ENCODE measurements around the gene ERCC3.

The ERCC3 gene

DNA sequence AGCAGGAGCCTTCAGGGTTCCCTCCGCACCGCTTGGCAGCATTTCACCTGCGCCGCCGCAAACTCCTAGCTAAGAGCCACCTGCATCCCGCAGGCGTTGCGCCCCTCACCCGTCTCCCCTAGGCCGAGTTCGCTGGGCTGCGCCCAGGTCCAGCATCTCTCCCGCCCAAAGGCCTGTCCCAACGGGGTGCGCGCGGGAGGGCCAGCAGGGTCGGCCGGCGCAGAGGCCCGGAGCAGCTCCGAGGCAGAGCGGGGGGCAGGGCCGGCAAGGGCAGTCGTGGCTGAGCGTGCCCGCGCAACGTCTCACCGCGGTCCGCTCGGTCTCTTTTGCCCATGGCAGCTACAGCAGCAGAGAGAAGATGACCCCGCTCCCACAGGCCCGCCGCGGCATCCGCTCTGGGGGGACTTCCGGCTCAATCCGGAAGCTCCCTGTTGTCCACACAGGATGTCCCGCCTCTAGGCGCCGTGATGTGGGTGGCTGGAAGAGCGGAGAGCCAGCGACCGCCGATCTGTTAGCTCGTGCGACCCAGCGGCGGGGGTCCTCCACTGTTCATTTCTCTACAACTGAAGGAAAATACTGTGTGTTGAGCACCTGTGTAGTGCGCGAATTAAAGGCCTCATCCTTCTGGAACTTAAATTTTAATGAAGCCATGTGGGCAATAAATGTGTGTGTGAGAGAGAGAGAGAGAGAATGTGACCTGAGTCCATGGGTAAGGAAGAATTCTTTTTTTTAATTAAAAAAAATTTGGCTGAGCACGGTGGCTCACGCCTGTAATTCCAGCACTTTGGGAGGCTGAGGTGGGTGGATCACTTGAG lies at the start of gene ERCC3:
TSS of gene ERCC3 (minus strand) at position 397 of the 815 bp plus-strand sequence. CDS start at position 334, 63 bp downstream.
- peak; percentile 43 for DNase-seq (ENCODE audit: low read depth, low spot score)

DNA sequence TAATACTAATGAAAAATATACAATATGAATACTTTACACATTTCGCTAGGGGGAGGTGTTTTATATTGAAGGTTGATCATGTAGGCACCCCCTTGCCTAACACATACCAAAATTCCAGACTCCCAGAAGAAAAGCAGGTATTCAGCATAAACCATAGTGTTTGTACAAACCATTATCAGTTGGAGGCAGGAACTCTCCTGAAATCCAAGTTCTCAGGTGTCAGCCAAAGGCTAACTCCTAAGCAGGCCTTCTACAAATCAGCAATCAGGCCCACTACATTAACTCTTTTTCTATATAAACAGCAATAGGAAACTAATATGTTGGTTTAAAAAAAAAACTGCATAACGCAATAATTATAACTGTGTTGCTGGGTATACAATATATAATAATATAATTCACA lies 49.3 kb upstream of the ERCC3 start:
- DNase-seq (ENCODE audit: low read depth, low spot score): no peak

DNA sequence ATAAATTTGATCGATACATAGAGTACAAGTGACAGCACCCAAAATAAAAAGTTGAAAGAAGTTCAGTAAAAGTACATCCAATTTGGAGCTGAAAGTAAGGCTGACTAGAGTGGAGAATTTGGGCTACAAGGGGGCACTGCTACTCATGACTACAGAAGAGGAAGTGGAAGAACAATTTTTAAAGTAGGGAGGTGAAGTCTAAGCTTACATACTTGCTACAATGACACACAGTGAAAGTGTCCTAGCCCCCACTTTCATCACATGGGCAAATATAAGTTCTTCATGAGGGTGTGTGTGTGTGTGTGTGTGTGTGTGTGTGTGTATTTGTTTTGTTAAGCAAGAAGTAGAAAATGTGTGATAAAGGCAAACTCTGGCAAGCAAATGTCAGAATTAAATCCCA lies 48.2 kb upstream of the ERCC3 start:
- no peak for DNase-seq (ENCODE audit: low read depth, low spot score)

DNA sequence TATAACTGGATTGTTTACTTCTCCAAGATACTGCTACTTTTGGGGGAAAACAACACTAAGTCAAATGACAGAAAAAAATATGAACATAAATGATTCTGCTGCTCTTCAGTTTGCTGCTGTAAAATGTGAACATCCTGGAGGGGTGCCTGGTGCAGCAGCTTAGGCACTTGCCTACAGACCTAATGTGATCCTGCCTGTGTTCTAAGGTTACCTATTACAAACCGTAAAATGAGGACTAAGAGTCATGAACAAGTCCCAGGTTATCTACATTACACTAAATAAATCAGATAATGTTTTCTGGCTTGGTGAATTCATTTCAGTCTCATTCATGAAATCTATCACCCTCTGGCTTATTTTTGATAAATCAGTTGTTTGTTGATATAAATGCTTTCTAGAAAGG lies 38.4 kb upstream of the ERCC3 start:
- DNase-seq (ENCODE audit: low read depth, low spot score): no peak

DNA sequence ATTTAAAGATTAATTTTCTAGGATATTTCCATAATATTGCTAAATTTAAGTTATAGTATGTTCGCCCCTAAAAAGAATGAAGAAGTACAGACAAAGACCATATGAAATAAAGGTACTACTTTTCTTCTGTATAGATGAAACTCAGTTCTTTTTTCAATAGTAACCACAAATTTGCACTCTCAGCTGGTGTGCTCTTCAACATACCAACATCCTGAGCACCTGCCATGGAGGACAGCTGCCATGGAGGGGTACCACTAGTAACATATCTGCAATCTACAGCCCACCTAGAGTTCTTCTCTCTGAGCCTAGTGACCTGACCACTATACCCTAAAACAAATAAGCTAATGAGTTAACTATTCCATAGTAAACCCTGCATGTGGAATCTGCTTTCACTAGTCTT lies 36.8 kb upstream of the ERCC3 start:
- no peak for DNase-seq (ENCODE audit: low read depth, low spot score)

DNA sequence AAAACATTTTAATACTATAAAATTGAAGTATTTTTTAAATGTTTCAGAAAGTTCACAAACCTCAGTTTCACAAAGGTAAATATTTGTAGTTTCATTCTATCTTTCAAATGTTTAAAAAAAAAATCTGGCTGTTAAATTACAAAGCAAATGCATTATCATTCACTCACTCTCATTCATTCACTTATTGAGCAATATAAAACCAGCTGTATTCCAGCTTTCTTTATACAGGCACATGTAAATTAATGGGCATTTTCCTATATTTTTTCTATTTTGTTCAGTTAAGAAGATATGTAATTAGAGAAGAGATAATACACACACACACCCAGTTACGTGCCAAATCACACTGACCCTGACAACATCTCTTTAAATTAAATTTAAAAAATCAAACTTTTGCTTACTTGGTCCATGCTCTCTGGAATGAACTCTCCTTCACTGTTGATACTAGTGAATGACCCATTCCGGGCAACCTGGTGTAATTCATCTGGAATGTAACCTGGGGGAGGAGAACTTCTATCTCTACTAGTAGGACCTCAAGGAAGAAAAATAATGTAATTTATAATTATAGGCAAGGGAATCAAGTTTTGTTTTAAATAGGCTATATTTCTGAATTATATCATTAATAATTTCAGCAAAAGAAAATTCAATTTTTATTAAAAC lies 32.5 kb upstream of the ERCC3 start:
- DNase-seq (ENCODE audit: low read depth, low spot score): no peak

DNA sequence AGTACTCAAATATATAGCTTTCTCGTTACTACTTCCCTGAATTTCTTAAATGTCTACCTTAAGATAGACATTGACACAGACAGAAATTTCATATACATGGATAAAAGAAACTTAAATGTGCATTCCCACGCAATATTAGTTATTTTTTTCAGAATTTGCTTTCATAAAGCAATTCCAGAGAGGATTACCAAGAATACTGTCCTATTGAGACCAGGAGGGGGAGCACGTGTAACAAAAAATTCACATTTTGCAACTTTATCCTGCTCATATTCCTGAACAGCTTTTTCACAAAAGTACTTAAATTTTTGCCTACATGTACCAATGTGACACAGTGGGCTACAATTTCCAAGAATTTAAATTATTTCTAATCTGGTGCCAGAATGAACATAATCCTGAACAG lies 30.7 kb upstream of the ERCC3 start:
- peak; percentile 28 for DNase-seq (ENCODE audit: low read depth, low spot score)

DNA sequence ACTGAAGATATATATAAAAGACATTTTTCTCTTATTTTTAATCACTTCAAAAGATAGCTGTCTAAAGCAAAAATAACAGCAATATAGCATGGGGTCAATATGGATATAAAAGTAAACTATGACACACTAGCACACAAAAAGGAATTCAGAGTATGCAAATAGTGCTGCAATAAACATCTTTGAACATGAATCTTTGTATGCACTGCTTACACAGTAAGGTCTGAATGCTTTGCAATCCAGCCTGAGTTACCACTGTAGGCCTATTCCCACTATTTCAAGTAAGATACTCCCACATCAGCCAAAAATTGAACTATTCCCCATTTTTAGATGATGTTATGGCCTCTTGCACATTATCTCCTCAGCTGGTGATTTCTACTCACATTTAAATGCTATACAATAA lies 27.4 kb upstream of the ERCC3 start:
- DNase-seq (ENCODE audit: low read depth, low spot score): no peak

DNA sequence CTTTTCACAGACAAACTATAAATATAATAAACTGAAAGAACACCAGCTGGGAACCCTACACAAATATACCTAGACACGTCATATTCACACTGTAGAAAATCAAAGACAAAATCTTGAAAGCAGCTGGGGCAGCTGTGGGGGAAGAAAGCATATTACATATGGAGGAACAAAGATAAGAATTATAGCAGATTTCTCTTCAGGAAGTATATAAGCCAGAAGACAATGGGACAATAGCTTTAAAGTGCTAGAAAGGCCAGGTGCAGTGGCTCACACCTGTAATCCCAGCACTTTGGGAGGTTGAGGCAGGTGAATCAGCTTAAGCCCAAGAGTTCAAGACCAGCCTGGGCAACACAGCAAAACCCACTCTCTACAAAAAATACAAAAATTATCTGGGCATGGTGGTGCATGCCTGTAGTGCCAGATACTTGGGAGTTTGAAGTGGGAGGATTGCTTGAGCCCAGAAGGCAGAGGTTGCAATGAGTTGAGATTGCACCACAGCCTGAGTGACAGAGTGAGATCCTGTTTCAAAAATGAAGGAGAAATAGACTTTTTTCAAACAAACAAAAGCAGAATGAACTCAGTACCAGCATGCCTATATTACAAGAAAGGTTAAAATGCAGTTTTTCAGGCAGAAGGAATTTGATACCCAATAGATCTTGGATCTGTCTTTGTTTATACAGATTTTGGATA lies 26.8 kb upstream of the ERCC3 start:
- DNase-seq (ENCODE audit: low read depth, low spot score): no peak

DNA sequence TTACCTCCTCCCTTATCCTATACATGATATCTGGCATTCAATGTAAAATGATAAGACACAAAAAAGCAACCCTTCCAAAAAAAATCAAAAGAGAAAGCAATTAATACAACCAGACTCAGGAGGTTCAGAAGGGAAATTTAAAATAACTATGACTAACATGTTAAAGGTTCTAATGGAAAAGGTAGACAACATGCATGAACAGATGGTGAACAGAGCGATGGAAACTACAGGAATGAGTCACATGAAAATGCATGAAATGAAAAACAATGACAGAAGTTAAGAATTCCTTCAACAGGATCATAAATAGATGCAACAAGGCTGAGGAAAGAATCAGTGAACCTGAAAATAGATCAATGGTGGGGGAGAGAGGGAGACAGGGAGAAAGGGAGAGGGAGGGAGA lies 26.1 kb upstream of the ERCC3 start:
- DNase-seq (ENCODE audit: low read depth, low spot score): no peak

DNA sequence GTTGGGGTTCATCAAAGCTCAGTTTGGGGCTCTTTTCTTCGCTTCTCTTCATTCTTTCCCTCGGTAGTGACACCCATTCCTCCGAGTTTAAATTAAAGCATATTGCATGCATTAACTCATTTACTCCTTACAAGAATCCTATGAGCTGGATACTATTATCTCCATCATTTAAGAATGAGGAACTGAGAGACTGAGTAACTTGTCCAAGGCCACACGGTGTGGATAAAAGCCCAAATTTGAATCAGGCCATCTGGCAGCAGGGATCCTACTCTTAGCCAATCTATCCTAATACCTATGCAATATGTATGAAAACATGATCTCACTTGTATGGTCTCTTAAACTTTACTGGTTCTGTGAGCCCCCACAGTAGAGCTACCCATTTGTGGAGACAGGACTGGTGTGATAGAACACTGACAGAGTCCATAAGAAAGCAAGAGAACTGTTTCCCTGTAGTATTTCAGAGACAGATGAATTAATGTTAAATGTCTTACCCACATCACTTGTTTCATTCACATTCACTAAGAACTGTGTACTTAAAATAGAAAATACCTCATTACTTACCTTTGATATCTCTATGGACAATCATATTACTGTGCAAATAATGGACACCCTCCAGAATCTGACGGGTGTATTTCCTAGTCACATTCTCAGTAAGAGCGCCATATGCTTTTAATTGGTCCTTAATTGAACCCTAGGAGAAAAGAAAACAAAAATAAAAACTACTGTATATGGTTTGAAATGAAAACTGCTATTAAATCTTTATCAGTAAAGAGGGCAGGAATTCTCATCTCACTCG lies 20.4 kb upstream of the ERCC3 start:
- no peak for DNase-seq (ENCODE audit: low read depth, low spot score)

DNA sequence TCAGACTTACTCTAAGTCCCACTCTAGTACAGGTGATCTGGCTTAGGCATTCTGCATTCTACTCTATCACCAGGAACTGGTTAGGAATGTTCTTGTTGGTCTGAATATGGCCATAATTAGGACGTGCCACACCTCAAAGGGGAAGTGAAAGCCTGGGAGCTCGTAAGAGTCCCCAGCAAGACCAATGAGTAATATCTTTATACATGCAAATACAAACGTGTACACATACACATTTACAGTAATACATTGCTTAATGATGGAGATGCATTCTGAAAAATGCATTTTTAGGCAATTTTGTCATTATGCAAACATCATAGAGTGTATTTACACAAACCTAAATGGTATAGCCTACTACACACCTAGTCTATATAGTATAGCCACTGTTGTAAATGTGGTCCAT lies 19.5 kb upstream of the ERCC3 start:
- no peak for DNase-seq (ENCODE audit: low read depth, low spot score)

DNA sequence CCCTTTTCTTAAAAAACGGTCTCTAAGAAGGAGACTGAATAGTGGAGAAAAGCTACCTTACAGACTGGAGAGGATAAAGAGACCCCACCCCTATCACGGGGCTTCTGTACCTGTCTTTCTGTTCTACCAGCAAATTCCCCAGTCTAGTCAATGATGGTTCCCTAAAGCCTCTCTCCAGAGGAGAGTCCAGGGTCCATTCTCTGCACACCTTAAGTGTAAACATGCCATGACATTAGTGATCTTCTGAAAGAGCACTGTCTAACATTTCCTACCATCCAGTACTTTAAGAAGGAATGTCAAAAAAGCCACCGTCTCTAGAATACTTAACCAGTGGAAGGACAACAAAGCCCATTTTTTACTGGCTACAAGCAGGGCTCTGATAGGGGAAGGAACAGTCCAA lies 17.0 kb upstream of the ERCC3 start:
- no peak for DNase-seq (ENCODE audit: low read depth, low spot score)

DNA sequence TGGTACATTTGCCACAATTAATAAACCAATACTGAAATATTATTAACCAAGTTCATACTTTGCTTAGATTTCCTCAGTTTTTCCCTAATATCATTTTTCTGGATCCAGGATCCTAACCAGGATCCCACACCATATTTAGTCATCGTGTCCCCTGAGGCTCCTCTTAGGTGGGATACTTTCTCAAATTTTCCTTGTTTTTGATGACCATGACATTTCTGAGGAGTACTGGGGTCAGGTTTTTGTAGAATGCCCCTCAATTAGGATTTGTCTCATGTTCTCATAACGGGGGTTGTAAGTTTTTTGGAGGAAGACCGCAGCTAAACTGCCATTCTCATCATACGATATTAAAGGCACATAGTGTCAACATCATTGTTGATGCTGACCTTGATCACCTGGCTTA lies 15.5 kb upstream of the ERCC3 start:
- DNase-seq (ENCODE audit: low read depth, low spot score): no peak

DNA sequence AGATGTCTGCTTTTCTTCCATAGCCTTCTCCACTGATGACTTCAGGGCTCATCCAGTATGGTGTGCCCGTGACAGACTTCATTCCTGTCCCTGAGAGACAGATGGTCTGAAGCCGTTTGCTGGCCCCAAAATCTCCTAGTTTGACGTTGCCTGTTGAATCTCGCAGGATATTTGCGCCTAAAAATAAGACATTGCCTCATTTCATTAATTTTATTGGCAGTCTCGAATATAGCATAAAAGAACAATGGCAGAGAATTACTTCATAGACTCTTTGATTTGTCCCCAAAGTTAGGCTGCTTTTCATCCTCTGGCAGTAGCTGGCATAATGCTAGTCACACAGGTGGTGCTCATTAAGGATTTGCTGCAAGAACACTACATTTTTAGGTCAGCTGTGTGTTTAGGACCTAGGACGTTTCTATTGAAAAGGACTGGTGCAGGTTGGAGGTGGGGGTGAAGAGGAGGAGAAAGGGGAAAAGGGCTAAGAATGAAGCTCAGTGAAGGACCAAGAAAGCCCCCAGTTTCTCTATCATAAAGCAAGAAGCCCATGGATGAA lies 14.7 kb upstream of the ERCC3 start:
- no peak for DNase-seq (ENCODE audit: low read depth, low spot score)

DNA sequence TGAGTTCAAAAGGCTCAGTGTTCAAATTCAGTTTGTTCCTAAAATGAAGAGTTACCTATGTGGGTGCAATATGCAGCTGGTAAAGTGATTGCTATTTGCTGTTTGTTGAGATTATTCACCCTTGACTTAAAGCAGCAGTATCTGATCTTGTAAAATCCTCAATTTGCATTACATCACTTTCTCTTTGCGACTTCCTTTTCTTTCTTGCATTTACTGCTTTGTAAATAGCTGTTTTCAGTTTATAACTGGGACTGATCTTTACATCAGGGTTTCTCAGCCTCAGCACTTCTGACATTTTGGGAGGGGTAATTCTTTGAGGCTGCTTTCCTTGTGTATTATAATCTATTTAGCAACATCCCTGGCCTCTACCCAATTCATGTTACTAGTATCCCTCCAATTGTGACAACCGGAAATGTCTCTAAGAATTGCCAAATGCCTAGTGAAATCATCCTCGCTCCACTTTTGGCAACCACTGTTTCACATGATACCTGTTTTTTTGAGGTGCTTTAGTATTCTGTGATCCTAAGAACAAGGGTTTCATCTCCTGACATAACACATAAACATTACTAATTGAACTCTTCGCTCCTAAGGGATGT lies 12.1 kb upstream of the ERCC3 start:
- DNase-seq (ENCODE audit: low read depth, low spot score): no peak

DNA sequence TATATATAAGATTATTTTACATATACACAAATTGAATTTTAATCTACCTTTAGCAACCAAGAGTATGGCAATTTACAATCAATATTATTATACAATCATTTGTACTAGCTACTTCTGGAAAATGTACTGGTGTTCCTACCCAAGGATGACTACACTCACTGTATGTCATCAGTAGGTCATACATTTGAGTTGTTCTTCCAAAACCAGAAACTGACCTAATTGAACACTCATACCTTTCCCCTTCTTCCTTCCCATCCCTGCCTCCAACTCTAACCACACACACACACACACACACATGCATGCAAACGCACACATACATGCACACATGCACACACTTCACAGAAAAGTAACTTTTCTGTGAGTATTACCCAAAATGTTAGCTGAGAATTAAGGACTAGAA lies 8.2 kb upstream of the ERCC3 start:
- DNase-seq (ENCODE audit: low read depth, low spot score): no peak

DNA sequence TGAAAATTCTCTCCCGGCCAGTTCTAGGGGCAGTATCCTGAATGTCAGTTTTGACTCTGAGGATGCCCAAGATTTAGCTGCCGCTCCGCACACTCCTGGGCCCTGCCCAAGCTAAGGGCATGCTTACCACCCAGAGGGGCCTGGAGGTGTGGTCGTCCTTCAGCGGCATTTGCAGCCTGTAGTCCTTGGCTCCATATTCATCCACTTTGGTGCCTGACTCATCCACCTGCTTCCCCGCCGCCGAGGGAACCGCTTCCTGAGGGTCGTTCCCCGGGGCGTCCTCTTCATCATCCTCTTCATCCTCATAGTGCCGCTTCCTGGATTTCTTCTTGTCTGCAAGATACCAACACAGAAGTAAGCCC lies 577 bp downstream of the ERCC3 start:
- DNase-seq (ENCODE audit: low read depth, low spot score): no peak

DNA sequence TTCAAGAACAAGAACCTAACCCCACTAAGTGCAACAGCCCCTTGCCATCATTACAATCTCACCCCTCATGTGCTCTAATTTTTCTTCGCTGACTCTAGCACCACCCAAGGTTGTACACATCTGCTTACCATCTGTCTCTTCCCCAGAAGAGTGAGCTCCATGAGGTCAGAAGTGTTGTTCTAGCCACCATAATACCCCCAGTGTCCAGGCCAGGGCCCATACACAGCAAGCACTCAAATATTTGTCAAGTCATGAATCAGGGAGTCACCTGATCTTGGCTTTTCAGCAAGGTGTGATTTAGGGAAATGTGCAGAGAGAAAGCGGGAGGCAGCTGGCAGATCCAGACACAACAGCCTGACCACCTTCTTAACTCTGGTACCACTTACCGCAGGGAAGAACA lies 5.7 kb downstream of the ERCC3 start:
- DNase-seq (ENCODE audit: low read depth, low spot score): no peak

DNA sequence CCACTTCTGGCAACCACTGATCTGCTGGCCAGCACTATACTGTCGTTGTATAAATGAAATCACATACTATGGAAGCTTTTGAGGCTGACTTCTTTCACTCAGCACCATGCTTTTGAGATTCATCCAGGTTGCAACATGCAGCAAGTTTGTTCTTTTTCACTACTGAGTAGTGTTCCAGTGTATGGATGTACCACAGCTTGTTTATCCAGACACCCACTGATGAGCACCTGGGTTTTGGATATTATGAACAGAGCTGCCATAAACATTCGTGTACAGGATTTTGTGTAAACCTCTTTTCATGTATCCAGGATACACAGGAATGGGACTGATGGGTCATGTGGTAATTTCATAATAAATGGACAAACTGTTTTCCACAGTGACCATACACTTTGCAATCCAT lies 10.7 kb downstream of the ERCC3 start:
- DNase-seq (ENCODE audit: low read depth, low spot score): no peak

DNA sequence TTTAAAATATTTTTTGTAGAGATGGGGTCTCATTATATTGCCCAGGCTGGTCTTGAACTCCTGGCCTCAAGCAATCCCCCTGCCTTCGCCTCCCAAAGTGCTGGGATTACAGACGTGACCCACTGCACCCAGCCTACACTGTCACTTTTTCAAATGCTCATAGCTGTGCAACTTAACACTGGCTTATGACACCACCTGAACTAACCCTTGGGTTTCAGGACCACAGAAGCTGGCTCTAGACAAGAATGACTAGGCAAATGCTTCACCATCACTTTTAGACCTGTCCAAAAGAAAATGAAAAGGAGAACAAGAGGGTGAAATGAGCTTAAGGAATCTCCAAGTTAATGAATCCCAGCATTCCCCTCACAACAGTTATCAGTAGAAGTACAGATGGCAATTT lies 13.3 kb downstream of the ERCC3 start:
- DNase-seq (ENCODE audit: low read depth, low spot score): no peak

Data from smooth muscle cell of the brain vasculature (primary cell).